GDM1 (cell line): ENCODE data around the gene SCARB1.

Experiments used
- DNase-seq: peaks from one replicate; lab custom pipeline; 2025; lab: John Stamatoyannopoulos, UW

SCARB1 gene

DNA sequence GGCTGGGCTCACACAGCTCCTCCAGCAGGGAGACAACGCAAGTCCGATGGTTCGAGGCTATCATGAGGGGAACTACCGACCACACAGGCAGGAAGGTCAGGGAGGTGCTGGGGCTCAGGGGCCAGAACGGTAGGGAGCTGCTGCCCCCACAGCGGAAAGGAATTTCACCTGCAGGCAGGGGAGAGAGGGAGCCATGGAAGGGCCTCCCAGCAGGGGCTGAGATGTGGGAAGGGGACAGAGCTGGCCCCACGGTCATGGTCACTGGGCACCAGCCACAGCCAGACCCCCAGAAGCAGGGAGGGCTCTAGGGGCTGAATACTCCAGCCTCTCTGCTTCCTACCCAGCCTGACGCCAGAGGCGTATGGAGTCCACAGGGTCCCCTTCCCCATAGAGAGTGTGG is 103.1 kb downstream of the SCARB1 start:
- no peak for DNase-seq

DNA sequence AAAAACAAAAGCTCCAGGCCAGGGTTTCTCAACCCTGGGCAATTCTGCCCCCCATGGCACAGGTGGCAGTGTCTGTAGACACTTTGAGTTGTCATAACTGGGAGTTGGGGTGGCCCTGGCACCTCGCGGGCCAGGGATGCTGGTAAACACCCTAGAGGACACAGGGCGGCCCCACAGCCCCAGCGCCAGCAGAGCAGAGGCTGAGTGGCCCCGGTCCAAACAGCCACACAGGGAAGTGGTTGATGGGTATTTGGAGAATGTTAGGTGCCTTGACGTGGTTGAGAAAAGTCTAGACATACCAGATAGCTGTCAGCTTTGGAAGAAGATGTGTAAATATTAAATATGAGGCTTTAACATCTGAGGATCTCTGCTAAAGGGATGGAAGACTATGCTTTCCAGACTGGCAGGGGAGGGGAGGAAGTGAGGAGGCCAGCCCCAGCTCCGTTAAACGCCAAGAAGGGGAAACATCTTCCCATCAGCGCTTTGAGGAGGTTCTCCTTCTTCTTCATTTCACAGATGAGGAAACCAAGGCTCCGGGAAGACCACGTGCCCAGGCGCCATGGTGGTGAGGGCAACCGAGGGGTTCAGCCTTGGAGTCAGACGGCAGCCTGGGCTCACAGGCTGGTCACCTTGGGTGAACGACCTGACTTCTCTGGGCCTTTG is 103.7 kb downstream of the SCARB1 start:
- DNase-seq: peak; percentile 32

DNA sequence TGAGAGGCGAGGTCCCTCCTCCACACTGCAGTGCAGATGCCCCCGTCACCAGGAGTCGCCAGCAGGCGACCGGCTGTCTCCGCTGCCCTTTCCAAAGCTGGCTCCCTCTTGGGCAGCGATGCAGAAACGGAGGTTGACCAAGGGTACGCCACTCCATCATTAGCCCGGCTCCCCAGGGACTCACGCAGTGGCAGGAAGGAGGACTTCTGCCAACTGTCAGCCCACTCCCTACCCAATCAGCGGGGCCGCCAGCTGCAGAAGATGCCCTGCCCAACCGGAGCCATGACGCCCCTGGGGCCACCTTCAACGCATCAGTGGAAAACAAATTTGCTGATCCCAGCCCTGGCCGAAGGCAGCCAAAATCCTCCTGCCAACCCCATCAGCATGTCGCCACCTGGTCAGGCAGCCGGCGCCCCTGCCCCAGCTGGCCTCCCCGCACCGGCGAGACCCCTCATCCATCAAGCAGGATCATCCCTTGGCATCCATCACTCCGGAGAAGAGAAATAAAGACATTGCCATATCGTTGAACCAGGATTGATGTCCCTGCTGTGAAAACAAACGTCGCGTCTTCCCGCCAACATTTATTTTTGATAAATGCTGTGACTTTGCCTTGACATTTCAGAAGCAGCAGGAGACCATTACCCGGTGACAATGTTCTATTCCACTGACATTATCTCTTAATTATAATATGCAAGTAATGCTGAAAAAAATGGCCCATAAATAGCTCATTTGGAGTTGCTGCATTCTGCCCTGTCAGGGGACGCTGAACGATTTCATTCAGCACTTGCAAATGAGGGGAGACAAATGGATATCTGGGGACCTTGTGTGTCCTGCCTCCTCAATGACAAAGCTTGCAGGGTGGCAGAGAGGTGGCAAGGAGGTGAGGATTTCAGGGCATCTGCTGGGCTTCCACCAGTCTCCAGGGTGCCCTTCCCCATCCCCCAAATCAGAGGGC is 105.1 kb downstream of the SCARB1 start:
- no peak for DNase-seq

DNA sequence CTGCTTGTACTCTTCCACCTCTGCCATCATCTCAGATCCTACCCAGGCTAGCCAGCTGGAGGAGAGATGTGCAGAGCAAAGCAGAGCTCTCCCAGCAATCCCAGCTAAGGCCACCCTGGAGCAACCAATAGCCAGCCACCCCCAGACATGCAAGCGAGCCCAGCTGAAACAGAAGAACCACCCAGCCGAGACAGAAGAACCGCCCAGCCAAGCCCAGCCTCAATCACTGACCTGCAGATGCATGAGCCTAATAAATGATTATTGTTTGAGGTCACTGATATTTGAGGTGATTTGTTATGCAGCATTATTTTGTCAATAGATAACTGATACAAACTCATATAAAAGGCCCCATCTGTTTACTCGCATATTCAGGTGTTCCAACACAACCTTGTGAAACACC is 106.3 kb downstream of the SCARB1 start:
- DNase-seq: no peak

DNA sequence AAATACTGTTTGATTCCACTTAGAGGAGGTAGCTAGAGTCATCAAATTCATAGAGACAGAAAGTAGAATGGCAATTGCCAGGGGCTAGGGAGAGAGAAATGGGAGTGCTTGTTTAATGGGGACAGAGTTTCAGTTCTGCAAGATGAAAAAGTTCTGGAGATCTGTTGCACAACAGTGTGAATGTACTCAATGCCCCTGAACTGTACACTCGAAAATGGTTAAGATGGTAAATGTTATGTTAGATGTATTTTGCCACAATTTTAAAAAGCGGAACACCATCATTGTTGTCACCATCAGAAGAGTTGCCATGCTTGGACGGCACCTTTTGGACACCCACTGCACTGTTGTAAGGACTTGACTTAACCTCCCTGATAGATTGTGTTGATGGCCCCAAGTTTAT is 106.9 kb downstream of the SCARB1 start:
- DNase-seq: no peak

DNA sequence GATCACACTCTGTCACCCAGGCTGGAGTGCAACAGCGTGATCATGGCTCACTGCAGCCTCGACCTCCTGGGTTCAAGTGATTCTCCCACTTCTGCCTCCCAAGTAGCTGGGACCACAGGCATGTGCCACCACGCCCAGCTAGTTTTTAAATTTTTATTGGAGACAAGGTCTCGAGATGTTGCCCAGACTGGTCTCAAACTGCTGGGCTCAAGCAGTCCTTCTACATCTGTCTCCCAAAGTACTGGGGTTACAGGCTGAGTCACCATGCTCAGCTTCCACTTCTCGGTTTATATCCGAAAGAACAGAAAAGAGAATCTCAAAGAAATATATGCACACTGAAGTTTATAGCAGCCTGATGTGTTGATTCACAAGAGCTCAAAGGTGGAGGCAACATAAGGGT is 107.5 kb downstream of the SCARB1 start:
- DNase-seq: no peak

DNA sequence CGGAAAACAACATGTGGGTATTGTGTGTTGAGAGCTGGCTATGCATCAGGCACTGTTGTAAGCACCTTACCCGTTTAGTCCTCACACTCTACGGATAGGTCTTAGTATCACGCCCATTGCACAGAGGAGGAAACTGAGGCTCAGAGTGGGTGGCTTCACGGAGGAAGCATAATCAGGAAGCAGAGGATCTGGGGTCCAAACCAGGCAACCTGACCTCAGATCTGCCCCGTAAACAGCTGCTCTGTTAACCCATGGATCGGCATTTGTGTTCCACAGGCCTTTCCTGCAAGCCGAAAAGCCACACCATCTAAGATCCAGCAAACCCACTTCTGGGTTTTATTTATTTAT is 107.9 kb downstream of the SCARB1 start:
- DNase-seq: no peak

DNA sequence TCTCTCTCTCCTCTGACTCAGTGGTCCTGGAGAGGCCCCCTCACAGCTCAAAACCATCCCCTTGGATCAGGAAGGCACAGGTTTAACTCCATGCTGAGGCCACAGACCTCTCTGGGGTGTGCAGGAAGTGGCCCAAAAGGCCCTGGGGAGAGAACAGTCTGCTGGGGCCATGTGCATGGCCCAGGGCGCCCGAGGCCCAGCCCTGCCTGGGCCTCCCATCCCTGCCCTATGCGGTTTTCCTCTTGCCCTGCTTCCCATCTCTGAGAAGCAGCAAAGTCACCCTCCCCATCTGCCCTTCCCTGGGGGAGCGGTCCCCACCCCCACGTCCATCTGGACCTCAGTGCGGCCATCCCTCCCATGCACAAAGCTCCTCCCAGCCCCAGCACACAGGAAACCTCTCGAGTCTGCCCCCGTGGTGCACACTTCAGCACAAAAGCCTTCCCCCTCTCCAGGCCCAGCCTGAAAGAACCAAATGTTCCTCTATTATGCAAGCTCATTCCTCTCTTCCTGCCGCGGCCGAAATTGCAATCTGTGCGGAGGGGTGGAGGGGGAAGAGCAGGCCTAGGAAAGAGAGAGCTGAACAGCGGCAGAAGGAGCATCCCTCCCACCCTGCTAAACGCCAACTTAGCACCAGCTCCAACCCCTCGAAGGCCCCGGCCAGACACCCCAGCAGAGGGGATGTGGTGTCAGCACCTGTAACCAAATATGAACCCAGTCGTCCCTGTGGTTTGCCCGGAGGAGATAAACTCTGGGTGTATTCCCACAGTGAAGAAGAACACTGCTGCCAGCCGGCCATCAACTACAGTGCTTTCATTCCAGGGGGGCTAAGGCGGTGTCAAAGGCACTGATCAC is 108.5 kb downstream of the SCARB1 start:
- peak; percentile 93 for DNase-seq

DNA sequence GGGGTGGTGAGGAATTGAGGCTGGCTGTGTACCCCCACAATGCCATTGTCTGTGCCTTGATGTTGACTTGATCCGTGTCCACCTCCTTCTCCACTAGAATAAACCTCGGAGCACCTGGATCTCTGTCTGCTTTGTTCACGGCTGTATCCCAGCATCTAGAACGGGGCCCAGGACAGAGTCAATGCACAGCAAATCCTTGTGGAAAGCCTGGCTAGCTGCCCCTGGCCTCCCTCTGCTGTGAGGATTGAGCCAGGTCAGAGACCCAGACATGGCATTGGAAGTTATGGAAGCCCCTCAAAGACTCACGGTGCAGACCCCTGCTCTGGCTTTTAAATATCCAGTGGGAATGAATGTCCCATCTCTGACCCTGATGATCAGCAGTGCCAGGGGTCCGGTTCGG is 109.2 kb downstream of the SCARB1 start:
- no peak for DNase-seq

DNA sequence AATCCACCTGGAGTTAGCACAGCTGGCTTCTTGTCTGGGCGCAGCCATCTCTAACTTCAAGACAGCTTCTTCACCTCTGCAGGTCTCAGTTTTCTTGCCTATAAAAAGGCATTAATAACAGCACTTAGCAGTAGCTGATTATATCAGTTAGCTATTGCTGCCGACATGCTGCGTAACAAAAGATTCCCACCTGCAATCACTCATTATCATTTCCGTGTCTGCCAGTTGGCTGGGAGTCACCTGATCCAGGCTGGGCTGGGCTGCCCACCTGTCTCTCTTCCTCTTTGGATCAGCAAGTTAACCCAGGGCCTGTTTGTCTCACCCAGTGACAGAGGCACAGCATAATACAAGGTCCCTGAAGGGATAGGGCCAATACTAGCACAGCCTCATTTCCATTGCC is 109.7 kb downstream of the SCARB1 start:
- DNase-seq: no peak

DNA sequence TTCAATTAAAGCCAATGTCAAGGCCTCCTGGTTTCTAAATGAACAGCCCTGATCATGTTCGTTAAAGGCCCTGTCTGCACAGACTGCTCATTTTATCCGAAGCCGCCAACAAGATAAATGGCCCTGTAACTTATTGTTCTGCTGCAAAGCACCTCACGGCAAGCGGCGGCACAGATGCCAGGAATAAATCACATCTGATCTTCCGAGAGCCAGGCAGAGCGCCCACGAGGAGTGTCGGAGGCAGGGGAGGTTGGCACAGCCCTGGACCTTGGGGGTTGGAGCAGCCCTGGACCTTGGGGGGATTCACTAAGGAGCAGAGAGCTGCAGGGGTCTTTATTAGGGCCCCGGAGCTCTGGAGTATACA is 110.5 kb downstream of the SCARB1 start:
- no peak for DNase-seq

DNA sequence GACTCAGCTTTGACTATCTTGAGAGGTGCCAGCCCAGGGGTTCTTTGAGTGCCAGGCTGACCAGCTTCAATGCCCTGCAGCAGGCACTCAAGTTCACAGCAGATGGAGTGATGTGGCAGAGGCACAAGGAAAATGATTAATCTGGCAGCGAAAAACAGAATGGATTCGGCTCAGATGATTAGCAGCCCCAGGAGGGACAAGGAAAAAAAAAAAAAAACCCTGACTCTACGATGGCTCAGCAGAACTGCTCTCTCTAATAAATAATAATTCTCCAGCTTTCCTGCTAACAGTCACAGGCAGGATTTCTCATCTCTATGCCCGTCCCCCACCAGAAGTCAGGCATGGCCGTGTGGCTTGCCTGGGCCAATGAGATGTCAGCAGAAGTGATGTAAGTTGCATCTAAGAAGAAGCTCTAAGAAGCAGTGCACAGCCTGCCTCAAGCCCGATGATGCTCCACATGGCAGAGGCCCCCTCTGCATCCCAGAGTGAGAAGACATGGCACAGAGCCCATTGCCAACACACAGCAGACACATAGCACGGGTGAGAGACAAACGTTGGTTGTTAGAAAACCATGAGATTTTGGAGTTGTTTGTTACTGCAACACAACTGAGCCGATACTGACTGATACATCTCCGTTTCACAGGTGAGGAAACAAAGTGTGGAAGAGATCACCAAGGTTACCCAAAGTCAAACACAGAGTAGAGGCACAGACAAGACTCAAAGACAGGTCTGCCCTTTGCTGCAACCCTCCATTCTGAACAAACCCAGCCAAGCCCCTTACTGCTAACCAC is 111.0 kb downstream of the SCARB1 start:
- DNase-seq: no peak

DNA sequence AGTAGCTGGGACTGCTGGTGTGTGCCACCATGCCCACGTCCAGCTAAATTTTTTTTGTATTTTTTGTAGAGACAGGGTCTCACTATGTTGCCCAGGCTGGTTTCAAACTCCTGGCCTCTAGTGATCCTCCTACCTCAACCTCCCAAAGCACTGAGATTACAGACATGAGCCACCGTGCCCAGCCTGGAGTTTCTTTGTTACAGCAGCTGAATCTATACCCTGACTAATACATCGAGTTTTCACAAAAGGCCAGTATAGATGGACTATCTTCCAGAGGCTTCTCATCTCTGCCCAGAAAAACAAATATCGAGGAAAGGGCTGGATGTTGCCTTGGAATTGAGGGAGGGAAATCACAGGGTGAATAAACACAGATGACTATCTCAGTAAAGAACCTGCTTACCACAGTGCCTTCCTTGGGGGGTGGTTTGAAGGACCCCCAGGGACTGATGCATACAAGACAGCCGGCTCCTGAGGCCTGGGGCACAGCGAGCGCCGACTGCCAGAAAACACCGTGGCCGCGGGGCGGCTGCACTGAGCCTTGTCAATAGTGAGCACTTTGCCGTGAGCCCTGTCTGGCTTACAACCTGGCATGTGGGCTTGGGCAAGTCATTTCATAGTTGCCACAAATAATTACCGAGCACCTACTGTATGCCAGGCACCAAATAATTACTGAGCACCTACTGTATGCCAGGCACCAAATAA is 111.9 kb downstream of the SCARB1 start:
- no peak for DNase-seq

DNA sequence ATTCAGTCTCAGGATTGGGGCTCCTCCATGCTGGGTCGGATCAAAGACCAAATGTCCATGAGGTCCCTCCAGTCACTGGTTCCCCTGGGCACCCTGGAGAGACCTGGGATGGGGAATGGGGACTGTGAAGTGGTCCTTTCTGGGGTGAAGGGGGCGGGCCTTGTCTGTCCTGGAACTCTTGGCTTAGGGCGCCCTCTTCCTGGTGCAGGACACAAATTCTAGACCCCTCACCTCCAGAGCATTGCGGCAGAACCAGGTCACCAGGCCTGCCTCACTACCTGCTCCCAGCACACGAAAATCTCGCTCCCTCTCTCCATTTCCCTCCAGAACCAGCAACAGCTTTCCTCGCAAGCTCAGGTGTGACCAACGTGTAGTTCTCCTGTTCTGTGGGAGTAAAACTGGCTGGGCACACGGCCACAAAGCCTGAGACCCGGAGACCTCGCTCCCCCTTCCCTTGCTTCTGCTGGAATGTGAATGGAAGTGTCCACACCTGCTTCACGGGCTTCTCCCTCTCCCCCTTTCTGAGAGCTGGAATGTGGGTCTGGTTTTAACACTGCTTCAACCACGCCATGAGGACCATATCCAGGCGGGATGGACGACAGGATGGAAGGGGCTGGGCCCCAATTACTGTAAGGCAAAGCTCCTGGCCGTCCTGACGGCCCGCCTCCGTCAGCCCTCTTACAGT is 112.7 kb downstream of the SCARB1 start:
- no peak for DNase-seq

DNA sequence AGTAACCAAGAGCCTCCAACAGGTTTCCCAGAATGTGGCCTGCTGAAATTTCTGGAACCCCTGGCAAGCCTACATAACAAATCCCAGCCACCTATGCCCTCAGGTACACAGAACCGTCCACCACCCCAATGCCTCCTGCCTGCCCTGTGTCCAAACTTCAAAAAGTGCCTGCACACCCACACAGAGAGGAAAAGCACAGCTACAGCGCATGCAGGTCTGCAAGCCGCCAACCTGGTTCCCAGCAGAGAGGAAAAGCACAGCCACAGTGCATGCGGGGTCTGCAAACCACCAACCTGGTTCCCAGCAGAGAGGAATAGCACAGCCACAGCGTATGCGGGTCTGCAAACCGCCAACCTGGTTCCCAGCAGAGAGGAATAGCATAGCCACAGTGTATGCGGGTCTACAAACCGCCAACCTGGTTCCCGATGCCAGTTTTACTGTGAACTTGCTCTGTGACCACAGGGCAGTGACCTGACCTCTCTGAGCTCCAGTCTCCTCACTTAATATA is 113.5 kb downstream of the SCARB1 start:
- no peak for DNase-seq

DNA sequence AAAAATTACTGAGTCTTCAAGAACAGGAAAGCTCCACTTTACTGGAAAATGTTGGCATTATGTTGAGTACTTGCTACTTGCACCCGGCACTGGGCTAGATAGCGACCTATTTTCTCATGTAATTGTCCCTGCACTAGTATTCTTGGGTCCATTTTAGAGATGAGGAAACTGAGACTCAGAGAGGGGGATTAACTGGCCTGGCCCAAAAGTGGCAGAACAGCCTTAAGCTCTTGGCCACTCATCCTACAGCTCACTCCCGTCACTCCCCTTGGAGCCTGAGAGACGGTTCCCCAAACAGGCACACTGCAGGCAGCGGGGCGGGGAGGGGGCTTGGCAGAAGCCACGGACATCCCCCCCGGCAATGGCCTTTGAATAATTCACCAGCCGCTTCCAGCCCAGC is 113.9 kb downstream of the SCARB1 start:
- DNase-seq: no peak

DNA sequence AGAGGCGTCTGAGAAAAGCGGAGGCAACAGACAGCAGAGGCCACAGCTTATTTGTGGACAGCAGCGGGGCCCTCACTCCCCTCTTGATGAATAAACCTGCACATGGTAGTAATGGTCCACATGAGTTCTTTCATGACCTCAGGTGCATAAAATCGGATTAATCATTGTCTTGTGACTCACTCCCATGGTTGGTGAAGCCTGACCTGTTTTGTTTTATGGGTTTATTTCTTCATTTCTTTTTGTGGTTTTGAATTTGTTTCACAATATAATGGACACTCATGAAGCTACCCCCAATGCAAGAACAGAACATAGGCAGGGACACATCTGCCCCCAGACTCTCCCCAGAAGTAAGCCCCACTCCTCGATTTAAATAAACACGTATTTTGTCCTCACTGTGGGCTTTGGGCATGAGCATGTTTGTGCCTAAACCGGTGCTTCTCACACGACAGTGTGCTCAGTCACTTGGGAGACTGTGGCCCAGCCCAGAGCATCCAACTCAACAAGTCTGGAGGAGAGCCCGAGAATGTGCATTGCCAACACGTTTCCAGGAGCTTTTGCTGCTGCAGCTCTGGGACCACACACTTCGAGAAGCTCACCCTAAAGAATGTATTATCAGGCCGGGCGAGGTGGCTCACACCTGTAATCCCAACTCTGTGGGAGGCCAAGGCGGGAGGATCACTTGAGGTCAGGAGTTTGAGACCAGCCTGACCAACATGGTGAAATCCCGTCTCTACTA is 116.1 kb downstream of the SCARB1 start:
- DNase-seq: no peak

DNA sequence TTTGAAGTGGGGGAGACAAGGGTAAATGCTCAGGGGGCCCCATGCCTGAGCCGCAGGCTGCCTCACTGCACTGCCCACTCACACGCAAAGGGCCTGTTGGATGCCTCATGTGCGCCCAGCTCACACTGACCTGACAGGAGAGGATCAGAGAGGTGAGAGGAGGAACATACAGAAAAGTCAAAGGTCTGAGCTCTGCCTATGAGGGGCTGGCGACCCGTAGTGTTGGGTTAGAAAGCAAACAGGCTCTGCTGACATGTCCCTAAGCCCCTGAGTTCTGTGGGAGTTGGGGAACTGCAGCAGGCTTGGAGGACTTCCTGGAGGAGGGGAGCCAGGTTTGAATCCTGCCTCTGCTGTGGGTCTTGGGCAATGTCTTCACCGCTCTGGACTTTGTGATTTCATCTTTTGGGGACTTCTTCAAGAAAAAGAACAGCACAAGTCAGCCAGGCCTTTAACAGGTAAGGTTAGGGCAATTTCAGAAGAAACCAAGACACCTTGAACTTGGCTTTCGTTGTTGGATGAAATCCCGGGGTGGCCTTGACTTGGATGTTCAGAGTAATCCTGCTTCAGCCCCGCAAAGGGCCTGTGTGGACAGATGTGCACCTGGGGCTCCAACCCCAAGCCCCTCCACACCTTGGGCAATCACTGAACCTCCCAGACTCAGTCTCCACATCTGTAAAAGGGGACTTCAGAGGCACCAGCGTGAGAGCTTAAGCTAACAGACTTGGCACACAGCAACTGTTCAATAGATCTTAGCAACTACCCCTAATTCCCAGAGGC is 116.8 kb downstream of the SCARB1 start:
- DNase-seq: no peak
